ENCODE results near the gene ANKRD42. TPM values are rescaled to one million over a fixed set of nuclear protein-coding genes. Genes with fewer than 3 reads are reported as not detected.

Gene ANKRD42
- total RNA-seq, 1 experiment from 2014 or later = 8.6 TPM

GRCh38 chr11:83181815-83182214 lies 11.7 kb upstream of the ANKRD42 start:
- H3K36me3 Mint-ChIP-seq (ENCODE audit: insufficient read depth, unreplicated experiment) = peaks cover 95% of the 10 kb centered on the region
- intact Hi-C loops (cut with micrococcal nuclease) = no loop called here
- TF ChIP-seq CTCF (IDR thresholded peaks at IDR 0.05; ENCODE audit: unreplicated experiment) = no peak

GRCh38 chr11:83185767-83186166 lies 7.7 kb upstream of the ANKRD42 start:
- Mint-ChIP-seq H3K4me3 (ENCODE audit: unreplicated experiment) (no peak overlapping the region), H3K4me1 (ENCODE audit: insufficient read depth, unreplicated experiment) (peaks cover 6% of the 10 kb centered on the region), H3K27ac (ENCODE audit: low read depth, unreplicated experiment) (no peak overlapping the region), H3K36me3 (ENCODE audit: insufficient read depth, unreplicated experiment) (peaks cover 96% of the 10 kb centered on the region), H3K9me3 (ENCODE audit: unreplicated experiment) (no peaks in the 10 kb centered on the region), H3K27me3 (ENCODE audit: insufficient read depth, unreplicated experiment) (no peaks in the 10 kb centered on the region)
- intact Hi-C loops (cut with micrococcal nuclease) = no loop called here
- no TSS peak for BruUV-seq (replicated peaks)
- DNase-seq (ENCODE audit: unreplicated experiment) = no peak
- CTCF ChIA-PET = interaction anchor here (0.6 kb wide), 2 partner anchors 12 to 29 kb away, joined by 3 read pairs; partner anchors contain the start of gene PCF11
- TF ChIP-seq CTCF (IDR thresholded peaks at IDR 0.05; ENCODE audit: unreplicated experiment) = no peak
- POLR2A ChIA-PET = interaction anchor here (0.7 to 6.3 kb wide), 4 partner anchors 10 to 1251 kb away, joined by 3 to 52 read pairs (median 4); partner anchors contain the start of gene PCF11

More at GRCh38 chr11:83181815-83182214, 11.7 kb upstream of the ANKRD42 start:
- POLR2A ChIA-PET = interaction anchor here (1.0 to 3.7 kb wide), 7 partner anchors 10 to 280 kb away, joined by 3 to 22 read pairs (median 6); partner anchors contain the start of genes ANKRD42, DDIAS, PCF11 and RAB30
- DNase-seq (ENCODE audit: unreplicated experiment) = no peak
- Mint-ChIP-seq H3K27ac (ENCODE audit: low read depth, unreplicated experiment) (no peak overlapping the region), H3K4me3 (ENCODE audit: unreplicated experiment) (no peak overlapping the region), H3K9me3 (ENCODE audit: unreplicated experiment) (no peaks in the 10 kb centered on the region), H3K4me1 (ENCODE audit: insufficient read depth, unreplicated experiment) (no peaks in the 10 kb centered on the region), H3K27me3 (ENCODE audit: insufficient read depth, unreplicated experiment) (no peaks in the 10 kb centered on the region)
- BruUV-seq (replicated peaks) = no TSS peak
- CTCF ChIA-PET = interaction anchor here (0.7 to 1.5 kb wide), 4 partner anchors 24 to 108 kb away, joined by 3 to 6 read pairs (median 4); partner anchors contain the start of gene PCF11

- POLR2A ChIA-PET = interaction anchor here (0.6 to 6.3 kb wide), 8 partner anchors 12 to 152 kb away, joined by 3 to 52 read pairs (median 6); partner anchors contain the start of genes PCF11 and RAB30
- no peak overlapping the region for H3K4me3 Mint-ChIP-seq (ENCODE audit: unreplicated experiment)
- peaks cover 9% of the 10 kb centered on the region for H3K4me1 Mint-ChIP-seq (ENCODE audit: insufficient read depth, unreplicated experiment)
- no peak overlapping the region for H3K27ac Mint-ChIP-seq (ENCODE audit: low read depth, unreplicated experiment)
- intact Hi-C loops (cut with micrococcal nuclease) = no loop called here
- CTCF ChIA-PET = interaction anchor here (0.7 to 1.8 kb wide), 4 partner anchors 13 to 650 kb away, joined by 3 to 5 read pairs (median 4); no protein-coding TSS in a partner anchor
- H3K27me3 Mint-ChIP-seq (ENCODE audit: insufficient read depth, unreplicated experiment) = no peaks in the 10 kb centered on the region
- no peak for DNase-seq (ENCODE audit: unreplicated experiment)
- no peak for TF ChIP-seq CTCF (IDR thresholded peaks at IDR 0.05; ENCODE audit: unreplicated experiment)
- H3K36me3 Mint-ChIP-seq (ENCODE audit: insufficient read depth, unreplicated experiment) = peaks cover 96% of the 10 kb centered on the region
- BruUV-seq (replicated peaks) = no TSS peak
- no peaks in the 10 kb centered on the region for H3K9me3 Mint-ChIP-seq (ENCODE audit: unreplicated experiment)
These were observed 6.0 kb upstream of the ANKRD42 start for GRCh38 chr11:83187465-83187864.

GRCh38 chr11:83191491-83191890 lies 2.0 kb upstream of the ANKRD42 start:
- TF ChIP-seq CTCF (IDR thresholded peaks at IDR 0.05; ENCODE audit: unreplicated experiment) = no peak
- no peaks in the 10 kb centered on the region for H3K9me3 Mint-ChIP-seq (ENCODE audit: unreplicated experiment)
- ChIA-PET CTCF (interaction anchor here (0.6 kb wide), 1 partner anchor 25 kb away, joined by 3 read pairs; no protein-coding TSS in a partner anchor), POLR2A (interaction anchor here (0.6 to 6.3 kb wide), 7 partner anchors 11 to 290 kb away, joined by 3 to 52 read pairs (median 7); partner anchors contain the start of genes DDIAS, PCF11 and PRCP)
- no peak for DNase-seq (ENCODE audit: unreplicated experiment)
- BruUV-seq (replicated peaks) = no TSS peak
- no peak overlapping the region for H3K27ac Mint-ChIP-seq (ENCODE audit: low read depth, unreplicated experiment)
- peaks cover 32% of the 10 kb centered on the region for H3K4me1 Mint-ChIP-seq (ENCODE audit: insufficient read depth, unreplicated experiment)
- intact Hi-C loops (cut with micrococcal nuclease) = no loop called here
- H3K27me3 Mint-ChIP-seq (ENCODE audit: insufficient read depth, unreplicated experiment) = no peaks in the 10 kb centered on the region
- H3K36me3 Mint-ChIP-seq (ENCODE audit: insufficient read depth, unreplicated experiment) = peaks cover 59% of the 10 kb centered on the region
- H3K4me3 Mint-ChIP-seq (ENCODE audit: unreplicated experiment) = no peak overlapping the region

Measured in MCF 10A (cell line).